Sigmoid colon (tissue), 7 donors: Measurements from ENCODE around the gene PARD3. TPM values are rescaled to one million over a fixed set of nuclear protein-coding genes. Genes with fewer than 3 reads are reported as not detected.

Experiments used
- DNase-seq: peaks from one replicate; pipeline ENCODE4 v3.0.0-alpha.2; 2019
- H3K27ac ChIP-seq, 4 donors: fragments of 200-600 bp; sonication (generic); one replicate each; pipeline ENCODE4 v1.5.1; 2016 to 2019; ENCODE audit warnings: mild to moderate bottlenecking in 1 of 4
- H3K27me3 ChIP-seq, 3 donors: fragments of 200-600 bp; sonication (generic); one replicate each; pipeline ENCODE4 v1.5.1; 2019; ENCODE audit warnings: mild to moderate bottlenecking in 1 of 3
- H3K36me3 ChIP-seq, 4 donors: fragments of 200-600 bp; sonication (generic); one replicate each; pipeline ENCODE4 v1.5.1; 2016 to 2019
- H3K4me1 ChIP-seq, 4 donors: fragments of 200-600 bp; sonication (generic); one replicate each; pipeline ENCODE4 v1.5.1; 2017 to 2019
- H3K4me3 ChIP-seq, 4 donors: fragments of 200-600 bp; sonication (generic); one replicate each; pipeline ENCODE4 v1.5.1; 2017 to 2019; ENCODE audit warnings: mild to moderate bottlenecking in 2 of 4, moderate library complexity in 1 of 4
- H3K9me3 ChIP-seq, 4 donors: fragments of 200-600 bp in 3 of 4; sonication (generic) in 3 of 4; one replicate each; pipeline versions ENCODE4 v1.5.1 to v1.6.1; 2013 to 2019
- EP300 ChIP-seq, 4 donors: sonication (generic); formaldehyde crosslinking; IDR thresholded peaks; one replicate each; pipeline ENCODE4 v1.6.1; 2017; ENCODE audit warnings: antibody characterized with exemption in 4 of 4
- POLR2A ChIP-seq, 2 donors: fragments of 450-650 bp; IDR thresholded peaks; one replicate each; pipeline ENCODE4 v1.6.1; 2016; ENCODE audit warnings: antibody characterized with exemption in 2 of 2, mild to moderate bottlenecking in 2 of 2, moderate library complexity in 2 of 2
- POLR2AphosphoS5 ChIP-seq, 4 donors: sonication (generic); formaldehyde crosslinking; IDR thresholded peaks; one replicate each; pipeline ENCODE4 v1.6.1; 2017; ENCODE audit warnings: antibody characterized with exemption in 4 of 4
- WGBS, 2 donors: extraction: QIAGEN DNeasy Blood & Tissue Kit; methylation state at CpG; one replicate each; pipeline ENCODE4 v1.1.7; 2013; 5-methylcytosine and 5-hydroxymethylcytosine counted together
- intact Hi-C: fragments of 100-400 bp; cut with DNase I; formaldehyde crosslinking; loops from one replicate; pipeline ENCODE4 v1.15.1; 2023
- polyA plus RNA-seq, 3 donors: library from polyadenylated mRNA; stranded (reverse); fragments of 200-250 nt; gene quantifications; one replicate each; pipeline ENCODE4 v1.2.3, GENCODE V29; 2013
- total RNA-seq, 4 donors: library from RNA; depleted of rRNA; stranded (reverse); fragments of >200 nt; gene quantifications; one replicate each; pipeline ENCODE4 v1.1.0, GENCODE V29; 2016
- TF ChIP-seq, protein P1 (sequence below), 4 experiments: fragments of 450-650 bp in 3 of 4; fragments of 200-600 bp in 1 of 4; IDR thresholded peaks; one replicate each; pipeline ENCODE4 v1.5.1; 2016 to 2019; ENCODE audit warnings: antibody characterized with exemption in 4 of 4, mild to moderate bottlenecking in 3 of 4, moderate library complexity in 2 of 4
- donor health status: healthy with polysubstance abuse.
- donor health status: Bipolar disorder and iron deficiency.
- donor health status: healthy.

The PARD3 gene
- total and polyA plus RNA-seq, 7 donors, result 17.5 to 96.4 (median 75.9) TPM

DNA sequence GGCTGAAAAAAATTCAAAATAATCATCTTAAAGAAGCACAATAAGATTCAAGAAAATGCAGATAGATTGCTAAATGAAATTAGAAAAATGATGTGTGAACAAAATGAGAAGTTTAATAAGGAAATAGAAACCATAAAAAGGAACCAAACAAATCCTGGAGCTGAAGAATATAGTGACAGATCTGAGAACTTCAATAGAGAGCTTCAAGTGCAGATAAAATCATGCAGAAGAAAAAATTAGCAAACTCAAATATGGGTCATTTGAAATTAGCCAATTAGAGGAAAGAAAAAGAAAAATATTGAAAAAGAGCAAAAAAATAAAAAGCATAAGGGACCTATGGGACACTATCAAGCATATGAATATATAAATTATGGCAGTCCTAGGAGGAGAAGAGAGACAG lies 720.1 kb downstream of the PARD3 start:
- H3K4me1 ChIP-seq, result no peaks in the 10 kb centered on the region
- DNase-seq, result no peak
- H3K4me3 ChIP-seq, result no peak overlapping the region
- H3K9me3 ChIP-seq, result no peaks in the 10 kb centered on the region
- H3K27me3 ChIP-seq, result no peaks in the 10 kb centered on the region
- H3K27ac ChIP-seq, result no peak overlapping the region
- H3K36me3 ChIP-seq, result no peaks in the 10 kb centered on the region
- intact Hi-C loops, result no loop called here
- TF ChIP-seq, protein P1, sequence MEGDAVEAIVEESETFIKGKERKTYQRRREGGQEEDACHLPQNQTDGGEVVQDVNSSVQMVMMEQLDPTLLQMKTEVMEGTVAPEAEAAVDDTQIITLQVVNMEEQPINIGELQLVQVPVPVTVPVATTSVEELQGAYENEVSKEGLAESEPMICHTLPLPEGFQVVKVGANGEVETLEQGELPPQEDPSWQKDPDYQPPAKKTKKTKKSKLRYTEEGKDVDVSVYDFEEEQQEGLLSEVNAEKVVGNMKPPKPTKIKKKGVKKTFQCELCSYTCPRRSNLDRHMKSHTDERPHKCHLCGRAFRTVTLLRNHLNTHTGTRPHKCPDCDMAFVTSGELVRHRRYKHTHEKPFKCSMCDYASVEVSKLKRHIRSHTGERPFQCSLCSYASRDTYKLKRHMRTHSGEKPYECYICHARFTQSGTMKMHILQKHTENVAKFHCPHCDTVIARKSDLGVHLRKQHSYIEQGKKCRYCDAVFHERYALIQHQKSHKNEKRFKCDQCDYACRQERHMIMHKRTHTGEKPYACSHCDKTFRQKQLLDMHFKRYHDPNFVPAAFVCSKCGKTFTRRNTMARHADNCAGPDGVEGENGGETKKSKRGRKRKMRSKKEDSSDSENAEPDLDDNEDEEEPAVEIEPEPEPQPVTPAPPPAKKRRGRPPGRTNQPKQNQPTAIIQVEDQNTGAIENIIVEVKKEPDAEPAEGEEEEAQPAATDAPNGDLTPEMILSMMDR (IDR thresholded peaks at IDR 0.05), result no peak
- TF ChIP-seq EP300 (IDR thresholded peaks at IDR 0.05) (no peak), POLR2A (IDR thresholded peaks at IDR 0.05) (no peak), POLR2AphosphoS5 (IDR thresholded peaks at IDR 0.05) (no peak)

- WGBS, 2 donors, result 92 to 95% methylated on average over 7 of the region's 7 CpGs
- no peak overlapping the region for H3K27ac ChIP-seq
- intact Hi-C loops, result no loop called here
- no peak overlapping the region for H3K4me3 ChIP-seq
- no peak for DNase-seq
- no peak for TF ChIP-seq EP300 (IDR thresholded peaks at IDR 0.05)
- TF ChIP-seq POLR2A (IDR thresholded peaks at IDR 0.05), result no peak
- TF ChIP-seq, protein P1 (IDR thresholded peaks at IDR 0.05), result no peak
- TF ChIP-seq POLR2AphosphoS5 (IDR thresholded peaks at IDR 0.05), result no peak
- no peaks in the 10 kb centered on the region for H3K27me3 ChIP-seq
- H3K36me3 ChIP-seq, result no peaks in the 10 kb centered on the region
- no peaks in the 10 kb centered on the region for H3K9me3 ChIP-seq
- H3K4me1 ChIP-seq, result no peaks in the 10 kb centered on the region
Observed at GRCh38 chr10:34094146-34094696, 720.9 kb downstream of the PARD3 start.

- Histone ChIP-seq H3K9me3 (no peaks in the 10 kb centered on the region), H3K36me3 (no peaks in the 10 kb centered on the region), H3K4me1 (no peaks in the 10 kb centered on the region), H3K27me3 (no peaks in the 10 kb centered on the region), H3K27ac (no peak overlapping the region), H3K4me3 (no peak overlapping the region)
- DNase-seq, result no peak
- intact Hi-C loops, result no loop called here
- TF ChIP-seq POLR2AphosphoS5 (IDR thresholded peaks at IDR 0.05), result no peak
- WGBS, 2 donors, result 86 to 94% methylated on average over 1 of the region's 1 CpG
Observed at GRCh38 chr10:34092891-34093290, 722.2 kb downstream of the PARD3 start.

DNA sequence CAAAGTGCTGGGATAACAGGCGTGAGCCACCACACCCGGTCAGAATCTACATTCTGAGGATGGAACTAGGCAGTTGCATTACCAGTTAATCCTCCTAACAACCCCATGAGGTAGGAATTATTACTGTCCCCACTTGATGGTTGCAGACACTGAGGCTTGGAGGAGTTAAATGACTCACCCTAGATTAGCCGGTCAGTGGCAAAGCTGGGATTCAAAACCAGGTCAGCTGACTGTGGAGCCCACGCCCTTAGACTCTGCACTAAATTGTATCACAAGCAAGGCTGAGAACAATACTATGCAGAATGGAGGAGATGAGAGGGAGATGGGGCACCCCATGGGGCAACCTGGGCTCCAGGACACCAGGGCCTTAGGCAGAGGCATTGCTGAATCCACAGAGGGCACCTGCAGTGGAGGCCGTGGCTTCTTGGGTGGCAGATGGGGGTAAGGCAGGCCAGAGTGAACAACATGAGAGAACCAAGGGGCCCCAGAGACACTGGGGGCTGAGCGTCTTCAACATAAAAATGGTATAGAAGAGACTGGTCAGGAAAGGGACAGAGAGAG lies 723.4 kb downstream of the PARD3 start:
- H3K36me3 ChIP-seq, result no peaks in the 10 kb centered on the region
- intact Hi-C loops, result no loop called here
- no peak for DNase-seq
- no peak overlapping the region for H3K27ac ChIP-seq
- WGBS, 2 donors, result 87 to 92% methylated on average over 6 of the region's 6 CpGs
- H3K4me1 ChIP-seq, result no peaks in the 10 kb centered on the region
- TF ChIP-seq, protein P1 (IDR thresholded peaks at IDR 0.05), result no peak
- no peak for TF ChIP-seq POLR2A (IDR thresholded peaks at IDR 0.05)
- TF ChIP-seq EP300 (IDR thresholded peaks at IDR 0.05), result no peak
- TF ChIP-seq POLR2AphosphoS5 (IDR thresholded peaks at IDR 0.05), result no peak
- no peaks in the 10 kb centered on the region for H3K9me3 ChIP-seq
- no peaks in the 10 kb centered on the region for H3K27me3 ChIP-seq
- no peak overlapping the region for H3K4me3 ChIP-seq

DNA sequence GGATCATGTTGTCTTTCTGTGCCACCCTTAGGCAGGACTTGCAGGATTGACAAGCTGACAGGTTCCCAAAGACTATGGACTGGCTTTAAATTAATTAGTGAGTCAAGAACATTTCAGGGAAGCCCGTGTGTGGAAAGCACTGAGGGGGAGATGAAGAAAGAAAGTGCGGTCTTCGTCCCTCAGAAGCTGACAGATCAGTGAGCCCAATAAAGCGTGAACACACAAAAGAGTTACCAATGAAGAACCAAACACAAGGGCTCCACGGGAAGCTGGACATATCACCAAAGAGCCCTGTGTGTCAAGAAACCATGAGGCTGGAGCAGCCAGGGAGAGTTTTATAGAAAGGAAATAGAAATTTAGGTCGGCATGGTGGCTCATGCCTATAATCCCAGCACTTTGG lies 725.8 kb downstream of the PARD3 start:
- Histone ChIP-seq H3K4me3 (no peak overlapping the region), H3K36me3 (no peaks in the 10 kb centered on the region), H3K27ac (no peak overlapping the region), H3K9me3 (no peaks in the 10 kb centered on the region), H3K27me3 (no peaks in the 10 kb centered on the region), H3K4me1 (no peaks in the 10 kb centered on the region)
- 90 to 95% methylated on average over 6 of the region's 6 CpGs for WGBS, 2 donors
- no peak for DNase-seq
- no peak for TF ChIP-seq EP300 (IDR thresholded peaks at IDR 0.05)
- TF ChIP-seq, protein P1 (IDR thresholded peaks at IDR 0.05), result no peak
- TF ChIP-seq POLR2AphosphoS5 (IDR thresholded peaks at IDR 0.05), result no peak
- no peak for TF ChIP-seq POLR2A (IDR thresholded peaks at IDR 0.05)
- intact Hi-C loops, result no loop called here
